HCT116 (cell line): ENCODE data around the gene ZNHIT2.

Experiments used
- CTCF ChIP-seq, 3 experiments: fragments of 200-600 bp in 1 of 3; sonication (generic) in 1 of 3; IDR thresholded peaks in 2 of 3; conservative IDR thresholded peaks in 1 of 3; 2 replicates each; pipeline ENCODE4 v1.5.1; 2012 to 2017; ENCODE audit warnings: low read depth in 2 of 3, low read length in 2 of 3, antibody characterized with exemption in 1 of 3, borderline replicate concordance in 1 of 3, control low read depth in 1 of 3, mild to moderate bottlenecking in 1 of 3, mixed read lengths in 1 of 3, mixed run types in 1 of 3, moderate library complexity in 1 of 3; ENCODE audit not compliant: insufficient read depth in 1 of 3
- EZH2 ChIP-seq: fragments of 200-600 bp; sonication (generic); IDR thresholded peaks from 2 replicates; pipeline ENCODE4 v1.6.1; 2017; ENCODE audit warnings: antibody characterized with exemption, mixed run types
- POLR2A ChIP-seq: IDR thresholded peaks from 2 replicates; pipeline ENCODE4 v1.7.0; 2011; ENCODE audit warnings: borderline replicate concordance; ENCODE audit not compliant: insufficient read depth, insufficient read length; ENCODE audit errors: extremely low read depth
- POLR2AphosphoS5 ChIP-seq: IDR thresholded peaks from 2 replicates; pipeline ENCODE4 v1.6.1; 2011; ENCODE audit warnings: mild to moderate bottlenecking, low read depth, low read length, moderate library complexity
- REST ChIP-seq: IDR thresholded peaks from 2 replicates; pipeline ENCODE4 v1.6.1; 2012; ENCODE audit warnings: low read depth
- SIN3A ChIP-seq: IDR thresholded peaks from 2 replicates; pipeline ENCODE4 v1.6.1; 2012; ENCODE audit warnings: low read depth
- SP1 ChIP-seq: IDR thresholded peaks from 2 replicates; pipeline ENCODE4 v1.6.1; 2012; ENCODE audit warnings: low read depth
- ZNF274 ChIP-seq: fragments of 200-500 bp; sonication (Bioruptor generic); IDR thresholded peaks from 2 replicates; pipeline ENCODE4 v1.6.1; 2014; ENCODE audit warnings: mild to moderate bottlenecking, low read depth, low read length, inconsistent platforms

GRCh38 chr11:65090628-65091027 lies 26.9 kb downstream of the ZNHIT2 start:
- TF ChIP-seq CTCF (IDR thresholded peaks at IDR 0.05 in 2 of 3, conservative IDR thresholded peaks at IDR 0.05 in 1 of 3; ENCODE audit: borderline replicate concordance in 1 of 3, insufficient read depth in 1 of 3, low read depth in 2 of 3, low read length in 2 of 3): no peak
- TF ChIP-seq REST: no peak
- no peak for TF ChIP-seq SP1
- TF ChIP-seq SIN3A: no peak
- TF ChIP-seq POLR2A: no peak
- TF ChIP-seq POLR2AphosphoS5: no peak
- no peak for TF ChIP-seq ZNF274
- TF ChIP-seq EZH2: no peak
